Suprapubic skin (tissue), 3 donors: ENCODE measurements around the gene ADAMTS13.

Experiments
- CTCF ChIP-seq, 2 donors: fragments of 200-600 bp in 1 of 2; fragments of 450-650 bp in 1 of 2; sonication (generic) in 1 of 2; IDR thresholded peaks; one replicate each; pipeline ENCODE4 v1.5.1; 2016 to 2019; ENCODE audit warnings: antibody characterized with exemption in 2 of 2, mild to moderate bottlenecking in 1 of 2, moderate library complexity in 1 of 2
- POLR2A ChIP-seq, 2 donors: fragments of 450-650 bp; IDR thresholded peaks; one replicate each; pipeline ENCODE4 v1.6.1; 2017; ENCODE audit warnings: antibody characterized with exemption in 2 of 2, mild to moderate bottlenecking in 2 of 2, moderate library complexity in 2 of 2

- TF ChIP-seq POLR2A (IDR thresholded peaks at IDR 0.05) (no peak), CTCF (IDR thresholded peaks at IDR 0.05) (no peak)
These were observed 31.5 kb downstream of the ADAMTS13 start for GRCh38 chr9:133453651-133454050.
